Stimulated activated CD8-positive, alpha-beta memory T cell treated with anti-CD3 and anti-CD28 coated beads, Interleukin-4, amount 100 ng/mL, for 1 hour (primary cell): ENCODE data around the gene CDHR3.
"Not testable (repeated sequence)": the region's sequence is repeated elsewhere in the genome, so short reads cannot be mapped to it uniquely, and the experiment has no call there.

Source experiments
- DNase-seq, 2 donors: peaks; one replicate each; pipeline ENCODE4 v3.0.0-alpha.2; 2020; ENCODE audit warnings: low read depth in 2 of 2, low spot score in 1 of 2

Gene CDHR3

DNA sequence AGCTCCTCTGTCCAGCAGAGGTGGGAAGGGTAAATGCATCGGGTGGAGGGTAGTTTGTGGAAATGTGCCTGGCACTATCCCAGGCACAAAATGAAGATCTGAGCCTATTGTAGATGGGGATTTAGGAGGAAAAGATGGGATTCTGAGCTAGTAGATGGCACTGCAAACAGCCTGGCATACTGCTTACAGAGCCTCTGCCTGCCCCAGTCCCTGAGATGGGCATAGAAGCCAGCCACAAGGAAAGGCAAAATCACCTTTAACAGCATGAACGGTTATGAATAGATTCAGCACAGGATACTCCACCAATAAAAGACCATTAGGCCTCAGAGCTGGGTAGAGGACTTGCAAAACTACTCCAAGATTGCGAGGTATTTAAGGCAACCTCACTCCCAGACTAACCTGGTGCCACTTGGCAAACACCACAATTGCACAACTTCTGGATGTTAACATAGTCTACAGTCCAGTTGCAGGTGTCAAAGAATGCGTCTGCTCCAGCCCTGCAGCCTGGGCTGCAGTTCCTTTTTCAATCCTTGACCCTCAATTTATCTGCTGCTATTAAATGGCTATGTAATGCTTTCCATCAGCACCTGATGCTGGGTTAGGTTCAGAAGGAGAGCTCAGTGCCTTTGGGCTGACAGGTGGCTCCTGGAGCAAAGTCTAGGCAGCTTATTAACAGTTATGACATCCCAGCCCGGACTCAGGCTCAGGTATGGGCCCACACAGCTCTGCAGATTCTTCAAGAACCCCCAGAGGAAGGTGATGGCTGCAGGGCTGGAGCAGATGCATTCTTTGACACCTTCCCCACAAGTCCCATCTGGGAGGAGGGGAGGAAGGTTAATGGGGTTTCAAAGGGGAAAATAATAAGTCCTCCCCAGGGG, 34.0 kb downstream of the CDHR3 start:
- no peak for DNase-seq

GRCh38 chr7:105999256-105999655, 36.2 kb downstream of the CDHR3 start:
- DNase-seq, result no peak

GRCh38 chr7:106001196-106001595, 38.1 kb downstream of the CDHR3 start:
- no peak for DNase-seq

DNA sequence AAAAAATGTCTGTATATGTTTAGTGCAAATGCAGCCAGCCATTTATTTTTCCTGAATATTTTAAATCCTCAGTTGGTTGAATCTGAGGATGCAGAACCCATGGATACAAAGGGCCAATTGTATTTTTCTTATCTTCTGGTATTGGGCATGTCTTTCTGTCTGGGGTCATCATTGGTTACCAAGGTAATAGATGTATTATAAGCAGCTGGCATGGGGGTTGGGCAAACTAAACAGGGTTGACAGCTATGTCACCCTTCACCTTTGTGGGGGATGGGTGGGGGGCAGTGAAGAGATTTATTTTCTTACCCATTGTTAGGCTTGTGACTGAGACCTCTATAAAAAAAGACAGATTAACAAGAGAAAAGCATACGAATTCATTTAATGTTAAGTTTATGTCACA, 38.8 kb downstream of the CDHR3 start:
- DNase-seq, result no peak

DNA sequence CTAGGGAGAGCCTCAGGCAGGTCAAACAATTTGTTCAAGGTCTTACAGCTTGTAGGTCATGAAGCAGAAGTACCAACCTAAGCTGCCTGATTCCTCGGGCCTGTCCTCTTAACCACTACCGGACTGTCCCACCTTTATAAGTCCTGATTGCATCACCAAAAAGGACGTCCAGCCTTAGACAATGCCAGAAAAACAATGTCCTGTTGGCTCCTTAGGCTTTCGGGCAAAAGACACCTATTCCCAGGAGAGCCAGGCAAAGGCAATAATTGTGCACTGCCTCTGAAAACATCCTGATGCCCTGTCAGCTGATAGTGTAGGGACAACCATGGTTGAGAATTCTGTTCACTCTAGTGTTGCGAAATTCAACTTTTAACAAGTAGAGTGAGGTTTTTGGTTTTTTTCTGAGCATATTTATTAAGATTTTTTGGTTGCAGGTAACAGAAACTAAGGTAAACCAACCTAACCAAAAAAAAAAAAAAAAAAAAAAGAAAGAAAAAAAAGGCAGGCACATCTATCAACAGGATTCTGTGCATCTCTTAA, 40.5 kb downstream of the CDHR3 start:
- DNase-seq, result no peak

- no peak for DNase-seq
Observed at GRCh38 chr7:106006906-106007305, 43.8 kb downstream of the CDHR3 start.

DNA sequence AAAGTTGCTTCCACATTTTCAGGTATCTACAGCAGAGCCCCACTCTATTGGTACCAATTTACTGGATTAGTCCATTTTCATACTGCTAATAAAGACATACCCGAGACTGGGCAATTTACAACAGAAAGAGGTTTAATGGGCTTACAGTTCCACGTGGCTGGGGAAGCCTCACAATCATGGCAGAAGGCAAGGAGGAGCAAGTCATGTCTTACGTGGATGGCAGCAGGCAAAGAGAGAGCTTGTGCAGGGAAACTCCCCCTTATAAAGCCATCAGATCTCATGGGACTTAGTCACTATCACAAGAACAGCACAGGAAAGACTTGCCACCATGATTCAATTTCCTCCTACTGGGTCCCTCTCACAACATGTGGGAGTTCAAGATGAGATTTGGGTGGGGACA, 44.7 kb downstream of the CDHR3 start:
- not testable (repeated sequence) for DNase-seq

DNA sequence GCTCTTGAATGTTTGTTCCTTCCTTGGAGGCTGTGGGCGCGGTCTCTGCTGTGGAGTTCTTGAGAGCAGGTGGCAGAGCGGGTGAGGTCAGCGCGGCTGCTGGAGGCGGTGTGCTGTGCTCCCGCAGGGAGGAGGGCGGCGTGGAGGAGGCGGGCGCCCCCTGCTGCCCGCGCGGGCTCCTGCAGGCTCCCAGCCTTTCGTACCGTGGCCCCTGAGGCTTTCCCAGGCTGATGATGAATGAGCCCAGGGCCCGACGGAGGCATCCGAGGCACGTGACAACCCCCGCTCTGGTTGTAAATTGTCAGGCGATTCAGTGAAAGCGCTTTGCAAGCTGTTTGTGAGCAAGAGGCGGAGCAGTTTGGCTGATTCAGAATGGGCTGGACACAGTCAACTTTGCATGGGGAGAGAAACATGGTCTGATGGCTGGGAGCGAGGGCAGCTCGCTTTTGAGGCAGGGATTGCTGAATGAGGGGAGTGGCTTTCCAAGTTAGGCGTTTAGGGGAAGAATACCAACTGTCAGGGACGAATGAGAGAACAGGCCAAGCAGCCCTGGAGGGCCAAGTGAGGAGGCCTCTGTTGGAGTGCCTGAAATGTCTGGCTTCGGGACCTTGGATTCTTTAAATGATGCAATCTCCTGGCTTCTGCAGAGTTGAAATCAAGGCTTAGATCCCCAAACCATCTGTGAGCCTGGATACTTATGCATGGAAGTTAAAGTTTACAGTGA, 46.6 kb downstream of the CDHR3 start:
- DNase-seq, result peak; percentile 35 to 52

DNA sequence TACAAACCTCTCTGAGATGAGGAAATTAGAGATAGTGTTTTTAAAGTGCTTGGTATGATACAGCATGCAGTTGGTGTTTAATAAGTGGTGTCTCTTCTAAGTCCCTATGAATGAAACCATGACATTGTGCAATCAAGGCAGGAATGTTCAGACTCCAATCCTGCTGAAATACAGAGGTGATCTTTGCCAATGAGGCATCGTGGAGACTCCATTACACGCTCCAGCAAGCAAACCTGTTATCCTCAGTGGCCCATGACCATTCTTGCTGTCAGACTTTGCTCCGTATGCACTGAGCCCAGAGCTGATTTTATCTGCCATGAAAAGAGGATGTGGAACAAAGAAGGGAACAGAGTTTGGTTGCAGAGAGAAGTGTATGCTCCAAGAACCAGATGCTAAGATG, 47.3 kb downstream of the CDHR3 start:
- DNase-seq, result no peak

GRCh38 chr7:106010866-106011265, 47.8 kb downstream of the CDHR3 start:
- no peak for DNase-seq

DNA sequence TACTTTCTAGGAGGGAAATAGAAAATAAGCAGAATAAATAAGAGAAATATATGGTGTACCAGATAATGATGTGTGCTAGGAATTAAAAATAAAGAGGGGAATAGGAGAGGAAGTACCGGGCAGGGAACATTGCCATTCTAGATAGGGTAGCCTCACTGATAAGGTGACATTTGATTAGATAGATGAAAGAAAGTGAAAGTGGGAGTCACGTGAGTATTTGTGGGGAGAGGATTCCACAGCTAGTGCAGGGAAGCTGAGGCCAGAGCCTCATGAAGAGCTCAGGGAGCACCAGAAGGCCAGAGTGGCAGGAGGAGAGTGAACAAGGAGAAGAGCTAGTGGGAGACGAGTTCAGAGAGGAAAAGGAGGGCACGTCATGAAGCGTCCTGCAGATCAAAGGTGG, 49.1 kb downstream of the CDHR3 start:
- DNase-seq, result no peak

GRCh38 chr7:106012935-106013439, 49.9 kb downstream of the CDHR3 start:
- no peak for DNase-seq

GRCh38 chr7:106015381-106016218, 52.5 kb downstream of the CDHR3 start:
- DNase-seq, result no peak

DNA sequence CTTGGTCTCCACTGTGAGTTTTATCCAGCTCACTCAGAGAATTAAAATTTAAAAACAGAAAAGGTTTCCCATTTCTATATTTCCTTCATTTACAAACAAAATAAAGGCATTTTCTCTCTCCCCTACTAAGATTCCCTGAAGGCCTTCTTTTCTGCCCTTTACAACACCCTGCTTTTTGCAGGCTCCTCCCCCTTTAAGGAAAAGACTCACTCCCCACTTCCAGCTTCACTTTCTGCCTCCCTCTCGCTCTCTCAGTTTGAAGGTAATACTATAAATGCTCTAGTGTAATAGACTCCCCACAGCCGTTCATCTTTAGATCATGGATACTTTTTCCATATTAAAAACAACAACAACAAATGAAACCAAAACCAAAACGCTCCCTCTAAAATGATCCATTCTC, 53.3 kb downstream of the CDHR3 start:
- DNase-seq, result no peak

DNA sequence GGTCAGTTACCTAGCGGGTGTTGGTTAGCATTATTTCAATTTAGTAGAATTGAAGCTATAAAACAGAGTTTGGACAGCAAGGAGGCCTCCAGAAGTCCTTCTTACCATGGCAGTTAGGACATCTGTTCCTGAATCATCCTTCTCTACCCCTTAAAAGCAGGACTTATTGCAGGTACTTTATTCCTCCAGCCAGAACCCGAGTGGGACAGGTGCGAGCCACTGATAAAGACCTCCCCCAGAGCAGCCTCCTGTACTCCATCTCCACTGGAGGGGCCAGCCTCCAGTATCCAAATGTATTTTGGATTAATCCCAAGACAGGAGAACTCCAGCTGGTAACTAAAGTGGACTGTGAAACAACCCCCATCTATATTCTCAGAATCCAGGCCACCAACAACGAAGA, 54.6 kb downstream of the CDHR3 start:
- DNase-seq, result no peak

- no peak for DNase-seq
Observed at GRCh38 chr7:106018566-106019469, 55.8 kb downstream of the CDHR3 start.

- DNase-seq, result no peak
Observed at GRCh38 chr7:106019470-106019820, 56.4 kb downstream of the CDHR3 start.

- DNase-seq, result no peak
Observed at GRCh38 chr7:106021151-106022067, 58.3 kb downstream of the CDHR3 start.

- DNase-seq, result peak; percentile 21 to 51
Observed at GRCh38 chr7:106022193-106022821, 59.2 kb downstream of the CDHR3 start.
